C4-2B (cell line): ENCODE results near the gene ZFAND3.

Experiments
- CTCF ChIP-seq: fragments of 450-650 bp; conservative IDR thresholded peaks from 2 replicates; pipeline ENCODE4 v1.5.1; 2017; ENCODE audit warnings: mild to moderate bottlenecking
- ZFX ChIP-seq: fragments of 450-650 bp; IDR thresholded peaks from 2 replicates; pipeline ENCODE4 v1.6.1; 2017

GRCh38 chr6:37959061-37959460, 139.5 kb downstream of the ZFAND3 start:
- no peak for TF ChIP-seq CTCF
- no peak for TF ChIP-seq ZFX
